B cell (primary cell): Measurements from ENCODE around the gene IL1RAPL1. TPM values are rescaled to one million over a fixed set of nuclear protein-coding genes. Genes with fewer than 3 reads are reported as not detected.

Experiments
- ATAC-seq: fragments of 200-7000 bp; cut with Tn5 transposase; one replicate; pipeline ENCODE4 v1.10.0; 2021; ENCODE audit warnings: low read depth, mild to moderate bottlenecking, moderate number of reproducible peaks, moderate library complexity
- CTCF ChIA-PET: fragments of 350-600 bp; sonication (Branson Sonifier 250); formaldehyde crosslinking; loops from one replicate; lab custom pipeline; 2021; ENCODE audit warnings: antibody characterized with exemption, inconsistent platforms; lab: Charles Lee
- POLR2A ChIA-PET: fragments of 350-600 bp; sonication (Branson Sonifier 250); formaldehyde crosslinking; loops from one replicate; lab custom pipeline; 2021; ENCODE audit warnings: antibody characterized with exemption; lab: Charles Lee
- DNase-seq: peaks from one replicate; pipeline ENCODE4 v3.0.0; 2013
- H2AFZ ChIP-seq: 2 replicates; pipeline ENCODE4 v1.6.1; 2012; ENCODE audit warnings: mild to moderate bottlenecking, low read depth, low read length; ENCODE audit not compliant: insufficient read depth, poor library complexity, severe bottlenecking
- H3K27ac ChIP-seq, 2 donors: 1 replicate in 1 of 2; 2 replicates in 1 of 2; pipeline ENCODE4 v1.5.1; 2012 to 2013; ENCODE audit warnings: low read length in 2 of 2, mild to moderate bottlenecking in 2 of 2, moderate library complexity in 1 of 2
- H3K27me3 ChIP-seq, 4 experiments: fragments of 200-600 bp in 1 of 4; sonication (generic) in 1 of 4; replicated peaks in 1 of 4; 1 replicate in 2 of 4; 2 replicates in 2 of 4; pipeline versions ENCODE4 v1.6.1 to v1.7.0; 2013 to 2016; ENCODE audit warnings: low read length in 3 of 4, mild to moderate bottlenecking in 2 of 4, mixed read lengths in 1 of 4, moderate library complexity in 1 of 4; ENCODE audit not compliant: insufficient read depth in 4 of 4, control insufficient read depth in 3 of 4; ENCODE audit errors: control extremely low read depth in 1 of 4
- H3K36me3 ChIP-seq, 2 experiments: replicated peaks in 1 of 2; 1 replicate in 1 of 2; 2 replicates in 1 of 2; pipeline versions ENCODE4 v1.6.1 to v1.7.1; 2013; ENCODE audit warnings: low read length in 1 of 2; ENCODE audit not compliant: insufficient read depth in 2 of 2, control insufficient read depth in 1 of 2; ENCODE audit errors: control extremely low read depth in 1 of 2, extremely low read depth in 1 of 2
- H3K4me1 ChIP-seq, 2 donors: fragments of 200-600 bp in 1 of 2; sonication (generic) in 1 of 2; 1 replicate in 1 of 2; 2 replicates in 1 of 2; pipeline versions ENCODE4 v1.5.1 to v1.6.1; 2013 to 2017; ENCODE audit warnings: low read length in 2 of 2; ENCODE audit not compliant: control insufficient read depth in 2 of 2, insufficient read depth in 2 of 2
- H3K4me2 ChIP-seq: replicated peaks from 2 replicates; pipeline ENCODE3; 2012; ENCODE audit warnings: mild to moderate bottlenecking, low read depth, low read length; ENCODE audit not compliant: poor library complexity, severe bottlenecking
- H3K4me3 ChIP-seq, 5 experiments: fragments of 200-600 bp in 1 of 5; sonication (generic) in 1 of 5; 1 replicate in 3 of 5; 2 replicates in 2 of 5; pipeline versions ENCODE4 v1.5.1 to v1.7.0; 2011 to 2016; ENCODE audit warnings: low read length in 4 of 5, mild to moderate bottlenecking in 4 of 5, low read depth in 2 of 5, control low read depth in 1 of 5, moderate library complexity in 1 of 5; ENCODE audit not compliant: insufficient read depth in 1 of 5; ENCODE audit errors: control extremely low read depth in 1 of 5, extremely low read depth in 1 of 5
- H3K79me2 ChIP-seq: fragments of 200-600 bp; sonication (generic); one replicate; pipeline ENCODE4 v1.6.0; 2016; ENCODE audit warnings: low read length; ENCODE audit not compliant: control insufficient read depth, insufficient read depth
- H3K9ac ChIP-seq: fragments of 200-600 bp; sonication (generic); 2 replicates; pipeline ENCODE4 v1.6.1; 2017; ENCODE audit warnings: mild to moderate bottlenecking, low read length, moderate library complexity
- H3K9me3 ChIP-seq, 3 donors: one replicate each; pipeline versions ENCODE4 v1.6.1 to v1.7.1; 2013; ENCODE audit warnings: low read length in 2 of 3; ENCODE audit not compliant: control insufficient read depth in 2 of 3, insufficient read depth in 1 of 3; ENCODE audit errors: control extremely low read depth in 1 of 3
- H4K20me1 ChIP-seq: 2 replicates; pipeline ENCODE4 v1.6.0; 2012; ENCODE audit warnings: mild to moderate bottlenecking, low read length; ENCODE audit not compliant: insufficient read depth, control insufficient read depth, poor library complexity, severe bottlenecking
- H3K27ac Mint-ChIP-seq: one replicate; pipeline ENCODE4 v1.8.0; 2021; ENCODE audit warnings: mixed read lengths
- H3K27me3 Mint-ChIP-seq: one replicate; pipeline ENCODE4 v1.8.0; 2021; ENCODE audit warnings: mixed read lengths
- H3K4me1 Mint-ChIP-seq: one replicate; pipeline ENCODE4 v1.8.0; 2021; ENCODE audit warnings: mixed read lengths
- H3K4me3 Mint-ChIP-seq: one replicate; pipeline ENCODE4 v1.8.0; 2021; ENCODE audit warnings: mixed read lengths
- H3K9me3 Mint-ChIP-seq: one replicate; pipeline ENCODE4 v1.8.0; 2022; ENCODE audit warnings: mixed read lengths; ENCODE audit not compliant: insufficient read depth
- EZH2 ChIP-seq: IDR thresholded peaks from 2 replicates; pipeline ENCODE4 v1.6.1; 2012; ENCODE audit warnings: borderline replicate concordance, low read depth, mild to moderate bottlenecking, moderate library complexity, low read length; ENCODE audit not compliant: insufficient read depth, poor library complexity, severe bottlenecking
- WGBS: methylation state at CpG from one replicate; pipeline ENCODE4 v1.1.5; 2013; ENCODE audit warnings: missing lambda C conversion rate; ENCODE audit not compliant: insufficient coverage; 5-methylcytosine and 5-hydroxymethylcytosine counted together
- intact Hi-C: fragments of 100-400 bp; cut with micrococcal nuclease; formaldehyde crosslinking; loops from one replicate; pipeline ENCODE4 v1.10.0; 2022
- polyA plus RNA-seq: library from polyadenylated mRNA; depleted of rRNA; stranded (reverse); fragments of >200 nt; gene quantifications from 2 replicates; pipeline ENCODE4 v1.2.3, GENCODE V29; 2012
- total RNA-seq, 2 donors: library from RNA; stranded (reverse); fragments of 120-200 nt in 1 of 2; gene quantifications; 1 replicate in 1 of 2; 2 replicates in 1 of 2; pipeline versions ENCODE4 v1.2.3 to v1.2.4, GENCODE V29; 2013 to 2022
- TF ChIP-seq, protein P1 (sequence below): fragments of 200-600 bp; IDR thresholded peaks from one replicate; pipeline ENCODE4 v1.8.0; 2022; ENCODE audit warnings: antibody characterized with exemption, mild to moderate bottlenecking

IL1RAPL1 gene
- total and polyA plus RNA-seq, 2 donors (not counting 1 experiment from before 2014, with no cell fraction given), result not detected

- ChIA-PET POLR2A (no interaction called here), CTCF (no interaction called here)
- no peak overlapping the region for H3K4me2 ChIP-seq
- Mint-ChIP-seq H3K9me3 (no peaks in the 10 kb centered on the region), H3K4me3 (no peak overlapping the region), H3K4me1 (no peaks in the 10 kb centered on the region), H3K27ac (no peak overlapping the region), H3K27me3 (no peaks in the 10 kb centered on the region)
- no peaks in the 10 kb centered on the region for H3K27me3 ChIP-seq
- H3K4me1 ChIP-seq, result no peaks in the 10 kb centered on the region
- intact Hi-C loops, result no loop called here
- no peak overlapping the region for H3K4me3 ChIP-seq
- ATAC-seq (no peak), DNase-seq (no peak)
- no peaks in the 10 kb centered on the region for H3K36me3 ChIP-seq
- no peaks in the 10 kb centered on the region for H4K20me1 ChIP-seq
- H3K27ac ChIP-seq, result no peak overlapping the region
- H2AFZ ChIP-seq, result no peak overlapping the region
- H3K9me3 ChIP-seq, result no peaks in the 10 kb centered on the region
- H3K9ac ChIP-seq, result no peak overlapping the region
- no peak for TF ChIP-seq EZH2
- TF ChIP-seq, protein P1, sequence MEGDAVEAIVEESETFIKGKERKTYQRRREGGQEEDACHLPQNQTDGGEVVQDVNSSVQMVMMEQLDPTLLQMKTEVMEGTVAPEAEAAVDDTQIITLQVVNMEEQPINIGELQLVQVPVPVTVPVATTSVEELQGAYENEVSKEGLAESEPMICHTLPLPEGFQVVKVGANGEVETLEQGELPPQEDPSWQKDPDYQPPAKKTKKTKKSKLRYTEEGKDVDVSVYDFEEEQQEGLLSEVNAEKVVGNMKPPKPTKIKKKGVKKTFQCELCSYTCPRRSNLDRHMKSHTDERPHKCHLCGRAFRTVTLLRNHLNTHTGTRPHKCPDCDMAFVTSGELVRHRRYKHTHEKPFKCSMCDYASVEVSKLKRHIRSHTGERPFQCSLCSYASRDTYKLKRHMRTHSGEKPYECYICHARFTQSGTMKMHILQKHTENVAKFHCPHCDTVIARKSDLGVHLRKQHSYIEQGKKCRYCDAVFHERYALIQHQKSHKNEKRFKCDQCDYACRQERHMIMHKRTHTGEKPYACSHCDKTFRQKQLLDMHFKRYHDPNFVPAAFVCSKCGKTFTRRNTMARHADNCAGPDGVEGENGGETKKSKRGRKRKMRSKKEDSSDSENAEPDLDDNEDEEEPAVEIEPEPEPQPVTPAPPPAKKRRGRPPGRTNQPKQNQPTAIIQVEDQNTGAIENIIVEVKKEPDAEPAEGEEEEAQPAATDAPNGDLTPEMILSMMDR, result no peak
- WGBS, result no CpG with 5 or more reads among the region's 1 CpG
- H3K79me2 ChIP-seq, result no peaks in the 10 kb centered on the region
Measured at GRCh38 chrX:28979877-28980276, 392.6 kb downstream of the IL1RAPL1 start.

GRCh38 chrX:28981952-28982351, 394.7 kb downstream of the IL1RAPL1 start:
- no peaks in the 10 kb centered on the region for H4K20me1 ChIP-seq
- Mint-ChIP-seq H3K4me1 (no peaks in the 10 kb centered on the region), H3K27me3 (no peaks in the 10 kb centered on the region), H3K4me3 (no peak overlapping the region), H3K27ac (no peak overlapping the region), H3K9me3 (no peaks in the 10 kb centered on the region)
- ChIA-PET CTCF (no interaction called here), POLR2A (no interaction called here)
- no peaks in the 10 kb centered on the region for H3K9me3 ChIP-seq
- H2AFZ ChIP-seq, result no peak overlapping the region
- H3K27me3 ChIP-seq, result no peaks in the 10 kb centered on the region
- H3K79me2 ChIP-seq, result no peaks in the 10 kb centered on the region
- ATAC-seq (no peak), DNase-seq (no peak)
- no peak for TF ChIP-seq EZH2
- TF ChIP-seq, protein P1, result no peak
- H3K4me2 ChIP-seq, result no peak overlapping the region
- no peaks in the 10 kb centered on the region for H3K36me3 ChIP-seq
- no peak overlapping the region for H3K9ac ChIP-seq
- H3K27ac ChIP-seq, result no peak overlapping the region
- intact Hi-C loops, result no loop called here
- H3K4me1 ChIP-seq, result no peaks in the 10 kb centered on the region
- H3K4me3 ChIP-seq, result no peak overlapping the region
